ENCODE measurements around the gene DCAF7. TPM values are rescaled to one million over a fixed set of nuclear protein-coding genes. Genes with fewer than 3 reads are reported as not detected.

The DCAF7 gene
- polyA plus RNA-seq, 1 of the 3 experiments (the other 2 are of a cell fraction), result 63.5 TPM

DNA sequence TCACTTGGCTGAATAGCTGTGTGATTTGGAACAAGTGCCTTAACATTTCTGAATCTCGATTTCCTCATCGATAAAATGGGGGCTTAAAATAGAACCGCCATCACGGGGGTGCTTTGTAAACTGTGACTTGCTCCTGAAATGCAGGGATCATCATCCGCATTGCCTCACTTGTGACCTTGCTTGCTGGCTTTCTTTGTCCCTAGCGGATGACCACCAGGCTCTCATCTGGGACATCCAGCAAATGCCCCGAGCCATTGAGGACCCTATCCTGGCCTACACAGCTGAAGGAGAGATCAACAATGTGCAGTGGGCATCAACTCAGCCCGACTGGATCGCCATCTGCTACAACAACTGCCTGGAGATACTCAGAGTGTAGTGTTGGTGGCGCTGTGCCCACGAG lies 38.5 kb downstream of the DCAF7 start:
- Histone ChIP-seq H3K27ac (ENCODE audit: low read depth in 2 of 2, low read length in 1 of 2) (no peak overlapping the region; a peak in 1 of 4 replicates), H3K9me3 (no peaks in the 10 kb centered on the region), H3K9me2 (no peaks in the 10 kb centered on the region), H3K4me1 (ENCODE audit: control insufficient read depth in 1 of 2, insufficient read depth in 2 of 2, low read depth in 1 of 2, low read length in 1 of 2) (no peaks in the 10 kb centered on the region), H3F3A (replicated peaks; ENCODE audit: insufficient read depth) (peaks cover 8% of the 10 kb centered on the region), H3K9ac (no peak overlapping the region), H2AFZ (ENCODE audit: low read depth) (no peak overlapping the region), H3K27me3 (ENCODE audit: insufficient read depth) (no peaks in the 10 kb centered on the region), H3K4me3 (ENCODE audit: low read depth in 2 of 2, low read length in 1 of 2) (no peak overlapping the region), H3K79me2 (ENCODE audit: insufficient read depth) (peaks cover 11% of the 10 kb centered on the region; the same call in 1 of the 2 replicates), H3K36me3 (replicated peaks in 1 of 2; ENCODE audit: control insufficient read depth in 1 of 2, insufficient read depth in 2 of 2, low read length in 1 of 2) (peaks cover 60 to 70% of the 10 kb centered on the region in 2 experiments), H4K20me1 (ENCODE audit: insufficient read depth) (no peaks in the 10 kb centered on the region), H3K4me2 (no peak overlapping the region)
- TF ChIP-seq NFIC (IDR thresholded peaks at IDR 0.05; ENCODE audit: borderline replicate concordance), result no peak
- no peak for TF ChIP-seq EZH2phosphoT487 (IDR thresholded peaks at IDR 0.05; ENCODE audit: borderline replicate concordance, low read depth)
- no peak for TF ChIP-seq GATA2 (CRISPR knock-in tag; IDR thresholded peaks at IDR 0.05)
- TF ChIP-seq, protein P1, sequence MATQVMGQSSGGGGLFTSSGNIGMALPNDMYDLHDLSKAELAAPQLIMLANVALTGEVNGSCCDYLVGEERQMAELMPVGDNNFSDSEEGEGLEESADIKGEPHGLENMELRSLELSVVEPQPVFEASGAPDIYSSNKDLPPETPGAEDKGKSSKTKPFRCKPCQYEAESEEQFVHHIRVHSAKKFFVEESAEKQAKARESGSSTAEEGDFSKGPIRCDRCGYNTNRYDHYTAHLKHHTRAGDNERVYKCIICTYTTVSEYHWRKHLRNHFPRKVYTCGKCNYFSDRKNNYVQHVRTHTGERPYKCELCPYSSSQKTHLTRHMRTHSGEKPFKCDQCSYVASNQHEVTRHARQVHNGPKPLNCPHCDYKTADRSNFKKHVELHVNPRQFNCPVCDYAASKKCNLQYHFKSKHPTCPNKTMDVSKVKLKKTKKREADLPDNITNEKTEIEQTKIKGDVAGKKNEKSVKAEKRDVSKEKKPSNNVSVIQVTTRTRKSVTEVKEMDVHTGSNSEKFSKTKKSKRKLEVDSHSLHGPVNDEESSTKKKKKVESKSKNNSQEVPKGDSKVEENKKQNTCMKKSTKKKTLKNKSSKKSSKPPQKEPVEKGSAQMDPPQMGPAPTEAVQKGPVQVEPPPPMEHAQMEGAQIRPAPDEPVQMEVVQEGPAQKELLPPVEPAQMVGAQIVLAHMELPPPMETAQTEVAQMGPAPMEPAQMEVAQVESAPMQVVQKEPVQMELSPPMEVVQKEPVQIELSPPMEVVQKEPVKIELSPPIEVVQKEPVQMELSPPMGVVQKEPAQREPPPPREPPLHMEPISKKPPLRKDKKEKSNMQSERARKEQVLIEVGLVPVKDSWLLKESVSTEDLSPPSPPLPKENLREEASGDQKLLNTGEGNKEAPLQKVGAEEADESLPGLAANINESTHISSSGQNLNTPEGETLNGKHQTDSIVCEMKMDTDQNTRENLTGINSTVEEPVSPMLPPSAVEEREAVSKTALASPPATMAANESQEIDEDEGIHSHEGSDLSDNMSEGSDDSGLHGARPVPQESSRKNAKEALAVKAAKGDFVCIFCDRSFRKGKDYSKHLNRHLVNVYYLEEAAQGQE (IDR thresholded peaks at IDR 0.05; ENCODE audit: low read depth, low read length), result no peak
- no peak for TF ChIP-seq USF1 (IDR thresholded peaks at IDR 0.05; ENCODE audit: borderline replicate concordance, low read depth)
- TF ChIP-seq, protein P2, sequence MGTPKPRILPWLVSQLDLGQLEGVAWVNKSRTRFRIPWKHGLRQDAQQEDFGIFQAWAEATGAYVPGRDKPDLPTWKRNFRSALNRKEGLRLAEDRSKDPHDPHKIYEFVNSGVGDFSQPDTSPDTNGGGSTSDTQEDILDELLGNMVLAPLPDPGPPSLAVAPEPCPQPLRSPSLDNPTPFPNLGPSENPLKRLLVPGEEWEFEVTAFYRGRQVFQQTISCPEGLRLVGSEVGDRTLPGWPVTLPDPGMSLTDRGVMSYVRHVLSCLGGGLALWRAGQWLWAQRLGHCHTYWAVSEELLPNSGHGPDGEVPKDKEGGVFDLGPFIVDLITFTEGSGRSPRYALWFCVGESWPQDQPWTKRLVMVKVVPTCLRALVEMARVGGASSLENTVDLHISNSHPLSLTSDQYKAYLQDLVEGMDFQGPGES (IDR thresholded peaks at IDR 0.05; ENCODE audit: low read depth, low read length), result no peak
- TF ChIP-seq MEF2A (IDR thresholded peaks at IDR 0.05; ENCODE audit: borderline replicate concordance, low read depth), result no peak
- no peak for TF ChIP-seq SIN3A (IDR thresholded peaks at IDR 0.05; ENCODE audit: borderline replicate concordance, low read depth, low read length)
- TF ChIP-seq CTCF (IDR thresholded peaks at IDR 0.05), result no peak
- no peak for TF ChIP-seq ZBTB33 (IDR thresholded peaks at IDR 0.05; ENCODE audit: borderline replicate concordance, low read depth)
- TF ChIP-seq, protein P3, sequence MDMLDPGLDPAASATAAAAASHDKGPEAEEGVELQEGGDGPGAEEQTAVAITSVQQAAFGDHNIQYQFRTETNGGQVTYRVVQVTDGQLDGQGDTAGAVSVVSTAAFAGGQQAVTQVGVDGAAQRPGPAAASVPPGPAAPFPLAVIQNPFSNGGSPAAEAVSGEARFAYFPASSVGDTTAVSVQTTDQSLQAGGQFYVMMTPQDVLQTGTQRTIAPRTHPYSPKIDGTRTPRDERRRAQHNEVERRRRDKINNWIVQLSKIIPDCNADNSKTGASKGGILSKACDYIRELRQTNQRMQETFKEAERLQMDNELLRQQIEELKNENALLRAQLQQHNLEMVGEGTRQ (IDR thresholded peaks at IDR 0.05; ENCODE audit: borderline replicate concordance, low read depth, low read length), result no peak
- DNase-seq, result no peak
- WGBS (ENCODE audit: low lambda C conversion rate), result 94% methylated on average over 11 of the region's 11 CpGs
- CTCF ChIA-PET, result interaction anchor here (0.6 to 2.0 kb wide), 3 partner anchors 19 to 163 kb away, joined by 3 to 5 read pairs (median 4); no protein-coding TSS in a partner anchor
- POLR2A ChIA-PET, result no interaction called here

Measured in SK-N-SH (cell line).